ENCODE measurements around the gene NSUN2.

- TF ChIP-seq CTCF (IDR thresholded peaks at IDR 0.05) (no peak), EP300 (IDR thresholded peaks at IDR 0.05; ENCODE audit: low read depth) (no peak), POLR2AphosphoS5 (IDR thresholded peaks at IDR 0.05) (no peak), POLR2A (IDR thresholded peaks at IDR 0.05) (no peak)
These were observed 65.8 kb downstream of the NSUN2 start for GRCh38 chr5:6567068-6567467.

Data from transverse colon (tissue), 4 donors.